ENCODE data around the gene SPSB1. TPM values are rescaled to one million over a fixed set of nuclear protein-coding genes. Genes with fewer than 3 reads are reported as not detected.
A peak's percentile ranks its signal among the peaks of the same experiment; 100 is the strongest.

SPSB1 gene
- polyA plus RNA-seq (2013), result 85.2 and 90.2 TPM in 2 replicates

DNA sequence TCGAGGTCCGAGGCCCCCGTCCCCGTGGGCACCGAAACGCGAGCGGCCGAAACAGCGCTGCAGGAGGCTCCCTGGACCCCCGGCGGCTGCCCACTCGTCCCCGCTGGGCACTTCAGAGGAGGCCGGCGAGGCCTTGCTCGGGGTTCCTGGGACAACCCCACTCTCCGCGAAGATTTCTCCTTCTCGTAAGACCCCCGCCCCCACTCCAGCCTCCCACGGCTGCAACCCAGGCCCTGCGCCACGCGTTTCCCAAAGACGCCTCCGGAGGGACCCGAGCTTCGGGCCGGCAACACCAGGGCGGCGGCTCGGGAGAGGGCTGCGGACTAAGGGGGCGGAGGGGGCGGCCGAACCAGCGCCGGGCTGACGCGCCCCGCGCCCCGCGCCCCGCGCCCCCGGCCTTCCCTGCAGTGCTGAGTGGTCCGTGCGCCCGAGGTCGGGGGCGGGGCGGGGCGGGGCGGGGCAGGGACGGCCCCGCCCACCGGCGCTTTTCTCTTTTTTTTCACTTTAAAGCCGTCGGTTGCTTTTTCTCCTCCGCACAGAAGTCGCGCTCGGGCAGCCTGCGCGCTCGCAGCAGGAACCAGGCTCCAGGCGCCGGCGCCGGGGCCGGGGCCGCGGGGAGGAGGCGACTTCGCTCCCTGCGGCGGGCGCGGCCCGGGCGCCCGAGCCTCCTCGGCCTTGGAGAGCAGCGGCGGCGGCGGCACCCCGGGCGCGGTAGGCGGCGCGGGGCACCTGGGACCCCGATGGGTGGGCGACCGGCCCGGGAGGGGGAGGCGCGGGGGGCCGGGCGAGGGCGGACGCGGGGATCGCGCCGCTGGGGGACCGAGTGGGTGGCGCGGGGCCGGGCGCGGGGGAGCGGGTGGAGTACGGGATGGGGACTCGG is at the start of gene SPSB1:
Gene SPSB1 (plus strand): TSS at position 534 of the 880 bp plus-strand sequence. CDS start 62,998 bp downstream, outside the sequence.
- Histone ChIP-seq H3K36me3 (ENCODE audit: control insufficient read depth in 1 of 2, insufficient read depth in 2 of 2, low read length in 2 of 2) (peaks cover 9 to 20% of the 10 kb centered on the region in 2 experiments), H3K18ac (ENCODE audit: low read length) (peak within 1 kb of the TSS; percentile 95), H3K9ac (ENCODE audit: low read length) (peak within 1 kb of the TSS; percentile 93), H2AK5ac (ENCODE audit: low read length) (peak within 1 kb of the TSS; percentile 91), H3K23ac (ENCODE audit: low read length) (peak within 1 kb of the TSS; percentile 92), H4K91ac (ENCODE audit: low read depth, low read length) (peak within 1 kb of the TSS; percentile 94), H2BK12ac (ENCODE audit: low read length) (peak within 1 kb of the TSS; percentile 90), H4K12ac (ENCODE audit: low read depth, low read length) (peak within 1 kb of the TSS; percentile 83), H3K4me3 (ENCODE audit: low read depth, low read length) (peak within 1 kb of the TSS; percentile 97), H4K8ac (ENCODE audit: low read depth, low read length) (peak within 1 kb of the TSS; percentile 79), H2BK120ac (ENCODE audit: insufficient read depth, low read length, poor library complexity) (peak within 1 kb of the TSS; percentile 91), H3K27ac (ENCODE audit: low read depth, low read length) (peak within 1 kb of the TSS; percentile 77), H2AFZ (ENCODE audit: insufficient read depth, low read length, poor library complexity) (peak within 1 kb of the TSS; percentile 88), H3K4me2 (ENCODE audit: low read length) (peak within 1 kb of the TSS; percentile 93), H3K14ac (ENCODE audit: low read length) (peak within 1 kb of the TSS; percentile 93), H3K79me1 (ENCODE audit: low read length) (peaks cover 29% of the 10 kb centered on the region), H2BK5ac (ENCODE audit: low read depth, low read length, poor library complexity) (peak within 1 kb of the TSS; percentile 92), H3K79me2 (ENCODE audit: control insufficient read depth, insufficient read depth, low read length, poor library complexity) (peaks cover 47% of the 10 kb centered on the region), H3K27me3 (ENCODE audit: insufficient read depth, low read length) (no peaks in the 10 kb centered on the region), H3K4ac (ENCODE audit: low read depth, low read length) (peak within 1 kb of the TSS; percentile 95), H3K4me1 (ENCODE audit: control insufficient read depth in 1 of 2, insufficient read depth in 2 of 2, low read length in 2 of 2) (peaks cover 21 to 44% of the 10 kb centered on the region in 2 experiments), H3K9me3 (ENCODE audit: insufficient read depth, low read depth, low read length) (no peaks in the 10 kb centered on the region)
- WGBS (ENCODE audit: extremely low coverage, insufficient coverage, insufficient read length), result no CpG with 5 or more reads among the region's 119 CpGs
- DNase-seq, result peak; percentile 69 to 79

DNA sequence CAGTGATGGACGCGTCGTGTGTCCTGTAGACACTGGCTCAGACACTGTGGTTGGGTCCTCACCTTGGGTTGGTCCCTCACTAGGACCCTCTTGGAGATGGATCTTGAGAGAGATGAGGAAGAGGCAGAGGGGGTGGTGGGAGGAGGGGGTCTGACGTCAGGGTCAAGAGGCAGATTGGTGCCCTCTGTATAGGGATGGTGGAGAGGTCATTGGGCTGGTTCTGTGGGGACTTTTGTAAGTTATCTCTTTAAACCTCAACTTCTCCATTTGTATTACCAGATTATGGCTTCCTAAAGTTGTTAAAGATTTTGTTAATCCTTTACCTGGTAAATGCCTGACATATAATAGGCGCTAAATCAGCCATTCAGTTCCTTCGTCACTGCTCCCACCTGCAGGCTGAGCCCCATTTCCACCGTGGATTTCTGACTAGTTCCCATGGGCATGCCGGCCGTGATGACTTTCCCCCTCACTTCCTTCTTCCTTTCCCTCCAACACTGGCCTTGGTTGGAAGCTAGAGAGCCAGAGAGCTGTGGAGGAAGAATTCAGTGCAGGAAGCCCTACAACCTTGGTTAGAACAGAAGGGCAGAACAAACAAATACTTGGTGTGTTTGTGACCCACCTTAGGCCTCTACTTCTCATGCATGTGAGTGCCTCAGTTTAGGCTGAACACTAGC is 49.5 kb upstream of the SPSB1 start:
- Histone ChIP-seq H3K23ac (ENCODE audit: low read length) (no peak overlapping the region), H3K27me3 (ENCODE audit: insufficient read depth, low read length) (no peaks in the 10 kb centered on the region), H2BK120ac (ENCODE audit: insufficient read depth, low read length, poor library complexity) (no peak overlapping the region), H2BK12ac (ENCODE audit: low read length) (no peak overlapping the region), H3K9ac (ENCODE audit: low read length) (no peak overlapping the region), H4K8ac (ENCODE audit: low read depth, low read length) (no peak overlapping the region), H3K79me1 (ENCODE audit: low read length) (no peaks in the 10 kb centered on the region), H3K36me3 (ENCODE audit: control insufficient read depth in 1 of 2, insufficient read depth in 2 of 2, low read length in 2 of 2) (peaks cover 10 to 12% of the 10 kb centered on the region in 2 experiments), H3K18ac (ENCODE audit: low read length) (no peak overlapping the region), H2AK5ac (ENCODE audit: low read length) (no peak overlapping the region), H3K14ac (ENCODE audit: low read length) (no peak overlapping the region), H3K9me3 (ENCODE audit: insufficient read depth, low read depth, low read length) (no peaks in the 10 kb centered on the region), H3K27ac (ENCODE audit: low read depth, low read length) (no peak overlapping the region), H3K4me1 (ENCODE audit: control insufficient read depth in 1 of 2, insufficient read depth in 2 of 2, low read length in 2 of 2) (peaks cover 11 to 14% of the 10 kb centered on the region in 2 experiments), H3K4ac (ENCODE audit: low read depth, low read length) (no peak overlapping the region), H2BK5ac (ENCODE audit: low read depth, low read length, poor library complexity) (no peak overlapping the region), H3K4me3 (ENCODE audit: low read depth, low read length) (no peak overlapping the region), H2AFZ (ENCODE audit: insufficient read depth, low read length, poor library complexity) (no peak overlapping the region), H4K91ac (ENCODE audit: low read depth, low read length) (no peak overlapping the region), H3K79me2 (ENCODE audit: control insufficient read depth, insufficient read depth, low read length, poor library complexity) (no peaks in the 10 kb centered on the region), H3K4me2 (ENCODE audit: low read length) (no peak overlapping the region), H4K12ac (ENCODE audit: low read depth, low read length) (no peak overlapping the region)
- WGBS (ENCODE audit: extremely low coverage, insufficient coverage, insufficient read length), result no CpG with 5 or more reads among the region's 9 CpGs
- no peak for DNase-seq

DNA sequence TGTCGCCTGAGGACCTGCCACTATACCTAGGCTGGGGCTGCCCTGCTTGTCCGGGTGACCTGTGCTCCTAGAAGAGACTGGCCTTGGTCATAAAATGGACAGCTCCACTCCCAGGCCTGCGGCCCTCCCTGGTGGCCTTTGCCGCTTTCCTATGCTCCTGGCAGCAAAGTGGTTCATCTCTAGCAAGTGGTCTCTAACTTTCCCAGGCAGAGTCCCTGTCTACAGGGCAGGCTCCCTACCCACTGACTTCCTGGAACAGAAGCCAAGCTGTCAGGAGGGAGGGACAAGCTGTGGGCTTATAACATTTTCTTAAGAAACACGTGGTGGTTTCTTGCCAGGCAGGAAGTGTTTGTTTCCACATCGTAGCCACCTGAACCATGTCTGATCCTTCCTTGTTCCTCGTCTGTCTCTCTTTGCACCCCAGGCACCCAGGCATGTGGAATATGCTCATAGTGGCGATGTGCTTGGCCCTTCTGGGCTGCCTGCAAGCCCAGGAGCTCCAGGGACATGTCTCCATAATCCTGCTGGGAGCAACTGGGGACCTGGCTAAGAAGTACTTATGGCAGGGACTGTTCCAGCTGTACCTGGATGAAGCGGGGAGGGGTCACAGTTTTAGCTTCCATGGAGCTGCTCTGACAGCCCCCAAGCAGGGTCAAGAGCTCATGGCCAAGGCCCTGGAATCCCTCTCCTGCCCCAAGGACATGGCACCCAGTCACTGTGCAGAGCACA is 48.0 kb upstream of the SPSB1 start:
- Histone ChIP-seq H3K79me1 (ENCODE audit: low read length) (no peaks in the 10 kb centered on the region), H3K27me3 (ENCODE audit: insufficient read depth, low read length) (no peaks in the 10 kb centered on the region), H3K4me1 (ENCODE audit: control insufficient read depth in 1 of 2, insufficient read depth in 2 of 2, low read length in 2 of 2) (peaks cover 6 to 9% of the 10 kb centered on the region in 2 experiments), H3K27ac (ENCODE audit: low read depth, low read length) (no peak overlapping the region), H2BK5ac (ENCODE audit: low read depth, low read length, poor library complexity) (no peak overlapping the region), H3K18ac (ENCODE audit: low read length) (no peak overlapping the region), H2BK12ac (ENCODE audit: low read length) (no peak overlapping the region), H2BK120ac (ENCODE audit: insufficient read depth, low read length, poor library complexity) (no peak overlapping the region), H4K8ac (ENCODE audit: low read depth, low read length) (no peak overlapping the region), H3K14ac (ENCODE audit: low read length) (no peak overlapping the region), H2AFZ (ENCODE audit: insufficient read depth, low read length, poor library complexity) (no peak overlapping the region), H3K23ac (ENCODE audit: low read length) (no peak overlapping the region), H4K91ac (ENCODE audit: low read depth, low read length) (no peak overlapping the region), H3K4me2 (ENCODE audit: low read length) (no peak overlapping the region), H3K9me3 (ENCODE audit: insufficient read depth, low read depth, low read length) (no peaks in the 10 kb centered on the region), H3K79me2 (ENCODE audit: control insufficient read depth, insufficient read depth, low read length, poor library complexity) (no peaks in the 10 kb centered on the region), H2AK5ac (ENCODE audit: low read length) (no peak overlapping the region), H4K12ac (ENCODE audit: low read depth, low read length) (no peak overlapping the region), H3K9ac (ENCODE audit: low read length) (no peak overlapping the region), H3K4ac (ENCODE audit: low read depth, low read length) (no peak overlapping the region), H3K36me3 (ENCODE audit: control insufficient read depth in 1 of 2, insufficient read depth in 2 of 2, low read length in 2 of 2) (peaks cover 10 to 12% of the 10 kb centered on the region in 2 experiments), H3K4me3 (ENCODE audit: low read depth, low read length) (no peak overlapping the region)
- WGBS (ENCODE audit: extremely low coverage, insufficient coverage, insufficient read length), result no CpG with 5 or more reads among the region's 9 CpGs
- DNase-seq, result no peak

DNA sequence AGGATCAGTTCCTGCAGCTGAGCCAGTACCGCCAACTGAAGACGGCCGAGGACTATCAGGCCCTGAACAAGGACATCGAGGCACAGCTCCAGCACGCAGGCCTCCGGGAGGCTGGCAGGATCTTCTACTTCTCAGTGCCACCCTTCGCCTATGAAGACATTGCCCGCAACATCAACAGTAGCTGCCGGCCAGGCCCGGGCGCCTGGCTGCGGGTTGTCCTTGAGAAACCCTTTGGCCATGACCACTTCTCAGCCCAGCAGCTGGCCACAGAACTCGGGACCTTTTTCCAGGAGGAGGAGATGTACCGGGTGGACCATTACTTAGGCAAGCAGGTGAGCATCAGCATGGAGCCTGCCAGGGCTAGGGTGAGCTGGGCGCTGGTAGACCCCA is 47.5 kb upstream of the SPSB1 start:
- no peak overlapping the region for H2AFZ ChIP-seq (ENCODE audit: insufficient read depth, low read length, poor library complexity)
- no peak for DNase-seq
- no peak overlapping the region for H2BK5ac ChIP-seq (ENCODE audit: low read depth, low read length, poor library complexity)
- no peak overlapping the region for H3K4me2 ChIP-seq (ENCODE audit: low read length)
- no peak overlapping the region for H4K91ac ChIP-seq (ENCODE audit: low read depth, low read length)
- H3K9me3 ChIP-seq (ENCODE audit: insufficient read depth, low read depth, low read length), result no peaks in the 10 kb centered on the region
- no peak overlapping the region for H2BK120ac ChIP-seq (ENCODE audit: insufficient read depth, low read length, poor library complexity)
- no peak overlapping the region for H3K14ac ChIP-seq (ENCODE audit: low read length)
- no peak overlapping the region for H3K4me3 ChIP-seq (ENCODE audit: low read depth, low read length)
- H3K79me1 ChIP-seq (ENCODE audit: low read length), result no peaks in the 10 kb centered on the region
- no peak overlapping the region for H3K4ac ChIP-seq (ENCODE audit: low read depth, low read length)
- no peak overlapping the region for H3K18ac ChIP-seq (ENCODE audit: low read length)
- H3K27ac ChIP-seq (ENCODE audit: low read depth, low read length), result no peak overlapping the region
- H3K27me3 ChIP-seq (ENCODE audit: insufficient read depth, low read length), result no peaks in the 10 kb centered on the region
- WGBS (ENCODE audit: extremely low coverage, insufficient coverage, insufficient read length), result no CpG with 5 or more reads among the region's 15 CpGs
- H2BK12ac ChIP-seq (ENCODE audit: low read length), result no peak overlapping the region
- H3K36me3 ChIP-seq (ENCODE audit: control insufficient read depth in 1 of 2, insufficient read depth in 2 of 2, low read length in 2 of 2), result peaks cover 10 to 12% of the 10 kb centered on the region in 2 experiments
- no peak overlapping the region for H3K23ac ChIP-seq (ENCODE audit: low read length)
- H3K4me1 ChIP-seq (ENCODE audit: control insufficient read depth in 1 of 2, insufficient read depth in 2 of 2, low read length in 2 of 2), result peaks cover 3 to 7% of the 10 kb centered on the region in 2 experiments
- no peak overlapping the region for H3K9ac ChIP-seq (ENCODE audit: low read length)
- H4K8ac ChIP-seq (ENCODE audit: low read depth, low read length), result no peak overlapping the region
- no peak overlapping the region for H4K12ac ChIP-seq (ENCODE audit: low read depth, low read length)
- no peaks in the 10 kb centered on the region for H3K79me2 ChIP-seq (ENCODE audit: control insufficient read depth, insufficient read depth, low read length, poor library complexity)
- H2AK5ac ChIP-seq (ENCODE audit: low read length), result no peak overlapping the region
